NCI-H2171 treated with DMSO at 0.1 percent for 48 hours (cell line): ENCODE results near the gene MRGPRD.
"Not testable (repeated sequence)": the region's sequence is repeated elsewhere in the genome, so short reads cannot be mapped to it uniquely, and the experiment has no call there.

Experiments
- DNase-seq: peaks from one replicate; lab custom pipeline; 2025; lab: John Stamatoyannopoulos, UW

The MRGPRD gene

DNA sequence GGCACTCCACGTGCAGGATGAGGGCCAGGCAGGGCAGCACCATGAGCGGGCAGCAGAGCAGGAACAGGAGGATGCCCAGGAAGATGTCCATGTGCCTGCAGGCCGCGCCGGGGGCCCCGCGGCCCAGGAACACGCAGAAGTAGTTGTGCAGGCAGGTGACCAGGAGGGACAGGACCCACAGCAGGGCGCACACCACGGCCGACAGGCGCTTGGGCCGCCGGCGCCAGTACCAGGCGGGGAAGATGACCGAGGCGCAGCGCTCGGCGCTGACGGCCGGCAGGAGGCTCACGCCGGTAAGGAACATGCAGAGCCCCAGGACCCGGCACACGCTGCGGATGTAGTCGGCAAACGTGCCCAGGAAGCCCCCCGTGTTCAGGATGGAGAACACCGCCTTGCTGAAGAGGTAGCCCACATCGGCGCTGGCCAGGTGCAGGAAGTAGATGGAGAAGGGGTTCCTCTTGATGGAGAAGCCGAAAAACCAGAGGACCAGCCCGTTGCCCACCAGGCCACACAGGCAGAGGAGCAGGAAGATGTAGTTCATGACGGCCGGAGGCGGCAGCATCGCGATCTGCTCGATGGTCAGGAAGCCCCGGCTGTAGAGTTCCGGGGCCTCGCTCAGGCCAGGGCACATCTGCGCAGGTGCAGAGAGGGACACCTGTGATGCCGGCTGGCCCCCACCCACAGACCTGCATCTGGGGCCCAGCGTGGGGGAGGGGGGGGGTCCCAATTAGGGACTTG is 25.0 kb upstream of the MRGPRD start:
- no peak for DNase-seq

DNA sequence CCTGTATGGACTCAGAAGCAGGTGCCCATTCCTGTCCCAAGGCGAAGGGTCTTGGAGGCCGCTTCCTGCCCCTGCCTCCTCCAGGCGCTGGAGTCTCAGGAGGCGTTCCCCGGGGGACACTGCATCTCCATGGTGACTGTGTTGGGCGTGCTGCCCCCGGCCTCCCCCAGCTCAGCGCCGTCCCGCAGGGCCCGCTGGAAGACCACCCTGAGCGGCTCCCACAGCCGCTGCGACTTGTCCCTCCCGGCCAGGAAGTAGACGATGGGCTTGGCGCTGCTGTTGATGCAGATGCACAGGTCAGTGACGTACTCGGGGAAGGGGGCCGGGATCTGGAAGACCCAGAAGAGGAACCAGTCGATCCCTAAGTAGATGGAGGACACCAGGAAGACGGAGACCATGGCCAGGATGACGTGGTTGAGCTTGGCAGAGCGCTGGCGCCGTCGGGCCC is 24.4 kb upstream of the MRGPRD start:
- DNase-seq, result no peak

DNA sequence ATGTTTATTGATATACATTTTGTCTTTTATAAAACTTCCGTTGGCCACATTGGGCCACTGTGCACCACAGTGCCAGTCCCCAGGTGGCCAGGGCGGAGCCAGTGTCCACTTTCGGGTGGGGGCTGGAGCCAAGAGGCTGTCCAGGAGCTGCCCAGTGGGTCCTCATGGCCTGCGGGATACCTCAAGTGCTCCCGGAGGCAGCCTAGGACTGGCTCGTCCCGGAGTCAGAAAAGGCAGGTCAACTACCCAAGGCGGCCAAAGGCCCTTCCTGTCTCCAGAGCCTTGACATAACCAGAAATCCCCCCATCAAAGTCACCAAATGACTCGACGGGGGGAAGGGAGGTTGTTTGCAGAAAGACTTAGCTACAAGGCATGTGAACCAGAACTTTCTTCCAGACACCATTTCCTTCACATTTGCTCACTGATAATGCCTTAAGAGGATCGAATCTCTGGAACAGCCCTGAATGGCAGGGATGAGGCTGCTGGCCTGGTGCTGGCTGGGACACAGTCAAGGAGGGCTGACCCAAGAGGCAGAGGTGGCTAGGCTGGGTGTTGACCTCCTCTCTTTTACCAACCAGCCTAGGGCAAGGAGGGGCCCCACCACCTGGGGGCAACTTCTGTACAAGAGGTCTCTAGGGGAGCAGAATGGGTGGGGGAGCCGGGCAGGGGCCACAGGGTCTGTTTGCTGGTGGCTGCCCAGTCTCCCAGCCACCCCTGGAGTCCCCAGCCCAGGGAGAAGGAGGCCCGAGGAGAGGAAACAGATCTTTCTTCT is 23.8 kb upstream of the MRGPRD start:
- no peak for DNase-seq

DNA sequence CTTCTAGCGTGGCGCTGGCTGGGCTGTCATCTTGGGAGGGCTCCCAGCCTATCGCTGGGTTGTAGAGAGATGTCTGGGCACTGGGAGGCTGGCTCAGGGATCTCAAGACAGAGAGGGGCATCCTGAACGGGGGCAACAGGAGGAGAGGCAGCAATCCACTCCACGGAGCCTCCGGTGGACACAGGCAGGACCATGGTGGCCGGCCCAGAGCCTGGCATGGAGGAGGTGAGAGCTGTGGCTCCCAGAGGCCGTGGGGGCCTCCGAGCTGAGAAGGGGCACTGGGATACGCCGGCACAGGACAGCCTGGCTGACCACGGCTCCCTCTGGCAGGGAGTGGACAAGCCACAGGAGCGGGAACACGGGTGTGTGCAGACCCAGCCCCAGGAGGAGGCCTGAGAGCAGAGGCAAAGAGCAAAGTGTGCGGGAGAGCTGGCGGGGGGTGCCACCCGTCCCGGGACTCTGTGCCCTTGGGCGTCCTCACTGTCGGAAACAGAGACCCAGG is 23.1 kb upstream of the MRGPRD start:
- no peak for DNase-seq

- DNase-seq, result no peak
These were observed 22.6 kb upstream of the MRGPRD start for GRCh38 chr11:69003301-69003865.

DNA sequence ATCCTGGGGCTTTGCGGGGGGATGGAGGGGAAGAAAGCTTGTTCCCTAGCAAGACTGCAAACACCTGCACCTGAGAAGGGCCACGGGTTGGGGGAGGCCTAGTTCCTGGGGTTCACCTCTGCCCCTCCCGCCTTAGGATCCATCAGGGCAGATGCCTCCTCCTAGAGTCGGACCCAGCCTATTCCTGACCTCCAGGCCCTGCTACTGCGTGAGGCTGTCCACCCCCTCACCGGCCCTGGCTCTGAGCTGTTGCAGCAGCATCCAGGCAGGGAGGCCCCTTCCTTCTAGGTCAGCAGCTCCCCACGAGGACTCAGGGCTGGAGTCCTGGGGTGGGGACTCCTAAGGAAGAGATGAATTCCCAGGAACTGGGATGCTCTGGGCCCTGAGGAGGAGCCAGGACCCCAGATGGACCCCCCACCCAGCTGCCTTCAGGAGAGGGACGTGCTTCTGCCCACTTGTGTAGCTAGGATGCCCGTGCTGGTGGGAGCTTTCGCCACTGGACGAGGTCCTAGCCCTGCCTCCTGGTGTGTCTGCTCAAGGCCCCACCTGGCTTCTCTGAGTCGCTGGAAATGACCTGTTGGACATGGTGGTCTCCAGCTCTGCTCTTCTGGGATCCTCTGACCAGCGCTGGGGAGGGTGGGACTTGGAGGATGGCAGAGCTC is 21.9 kb upstream of the MRGPRD start:
- DNase-seq, result no peak

- DNase-seq, result no peak
These were observed 21.4 kb upstream of the MRGPRD start for GRCh38 chr11:69002110-69002569.

- no peak for DNase-seq
These were observed 20.7 kb upstream of the MRGPRD start for GRCh38 chr11:69001243-69002081.

DNA sequence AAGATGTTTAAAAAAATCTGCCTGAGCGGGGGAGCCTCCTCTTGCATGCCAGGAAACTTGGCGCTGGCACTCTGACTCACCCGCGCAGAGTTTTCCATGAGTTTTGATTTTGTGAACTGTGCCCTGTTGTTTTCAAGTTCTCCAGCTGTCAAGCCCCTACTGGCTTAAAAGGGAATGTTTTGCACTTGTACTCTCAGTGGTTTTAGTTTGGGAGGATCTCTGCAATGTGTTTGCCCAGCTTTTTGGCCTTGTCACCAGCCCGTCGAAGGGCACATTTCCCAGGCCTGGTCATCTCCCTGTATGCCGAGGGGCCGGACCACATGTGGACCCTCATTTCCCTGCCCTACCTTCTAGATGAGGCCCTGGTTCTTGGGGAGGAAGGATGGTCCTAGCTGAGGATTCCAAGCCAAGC is 20.1 kb upstream of the MRGPRD start:
- DNase-seq, result peak; percentile 32

DNA sequence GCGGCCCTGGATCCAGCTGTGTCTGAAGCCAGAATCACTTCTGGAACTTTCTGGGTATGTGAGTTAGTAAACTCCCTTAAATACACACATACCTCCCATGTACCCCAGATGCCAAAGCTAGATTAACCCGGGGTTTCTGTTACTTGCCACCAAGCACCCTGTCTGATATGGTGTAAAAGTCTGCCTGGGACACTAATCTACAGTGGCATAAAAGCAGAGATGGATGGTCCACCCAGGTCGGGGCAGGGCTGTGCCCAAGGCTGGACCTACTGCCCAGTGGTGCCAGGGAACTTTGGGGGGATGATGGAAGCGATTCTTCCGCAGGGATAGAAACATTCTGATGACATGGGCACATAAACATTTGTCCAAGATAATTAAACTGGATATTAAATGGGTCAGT is 19.6 kb upstream of the MRGPRD start:
- DNase-seq, result no peak

DNA sequence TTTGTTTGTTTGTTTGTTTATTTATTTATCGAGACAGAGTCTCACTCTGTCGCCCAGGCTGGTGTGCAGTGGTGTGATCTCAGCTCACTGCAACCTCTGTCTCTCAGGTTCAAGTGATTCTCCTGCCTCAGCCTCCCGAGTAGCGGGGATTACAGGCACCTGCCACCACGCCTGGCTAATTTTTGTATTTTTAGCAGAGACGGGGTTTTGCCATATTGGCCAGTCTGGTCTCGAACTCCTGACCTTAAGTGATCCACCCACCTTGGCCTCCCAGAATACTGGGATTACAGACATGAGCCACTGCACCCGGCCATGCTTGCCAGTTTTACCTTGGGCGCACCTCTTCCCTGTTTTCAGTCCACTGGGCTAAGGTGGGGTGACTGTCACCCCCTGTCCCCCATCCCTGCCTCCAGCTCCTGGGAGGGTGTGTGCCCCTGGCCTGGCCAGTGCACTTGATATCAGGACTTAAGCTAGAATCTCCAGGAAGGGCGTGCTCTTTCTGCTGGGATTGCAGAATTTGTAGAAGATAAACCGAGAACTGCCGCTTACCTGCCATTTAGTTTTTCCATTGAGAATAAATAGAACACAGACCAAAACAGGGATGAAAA is 19.1 kb upstream of the MRGPRD start:
- DNase-seq, result not testable (repeated sequence)

DNA sequence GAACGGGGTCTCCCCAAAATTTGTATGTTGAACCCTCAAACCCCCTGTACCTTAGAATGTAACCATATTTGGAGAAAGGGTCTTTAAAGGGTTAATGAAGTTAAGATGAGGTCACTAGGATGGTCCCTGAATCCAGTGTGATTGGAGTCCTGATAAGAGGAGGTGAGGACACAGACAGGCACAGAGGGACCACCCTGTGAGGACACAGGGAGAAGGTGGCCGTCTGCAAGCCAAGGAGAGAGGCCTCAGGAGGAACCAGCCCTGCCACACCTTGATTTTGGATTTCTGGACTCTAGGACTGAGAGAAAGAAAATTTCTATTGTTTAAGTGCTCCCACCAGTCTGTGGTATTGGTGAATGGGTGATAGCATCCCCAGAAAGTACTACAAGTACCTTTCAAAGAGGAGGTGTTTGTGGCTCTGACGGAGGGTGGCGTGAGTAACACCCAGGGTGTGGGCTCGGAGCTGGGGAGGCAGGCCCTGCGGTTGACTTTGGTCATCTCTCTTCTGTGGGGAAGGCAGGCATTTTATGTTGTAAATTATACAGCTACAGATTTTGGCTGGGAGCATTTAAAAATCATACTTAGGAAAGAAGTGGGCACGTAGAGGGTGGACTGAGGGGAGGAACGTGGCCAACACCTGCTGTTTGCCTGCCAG is 18.4 kb upstream of the MRGPRD start:
- no peak for DNase-seq

DNA sequence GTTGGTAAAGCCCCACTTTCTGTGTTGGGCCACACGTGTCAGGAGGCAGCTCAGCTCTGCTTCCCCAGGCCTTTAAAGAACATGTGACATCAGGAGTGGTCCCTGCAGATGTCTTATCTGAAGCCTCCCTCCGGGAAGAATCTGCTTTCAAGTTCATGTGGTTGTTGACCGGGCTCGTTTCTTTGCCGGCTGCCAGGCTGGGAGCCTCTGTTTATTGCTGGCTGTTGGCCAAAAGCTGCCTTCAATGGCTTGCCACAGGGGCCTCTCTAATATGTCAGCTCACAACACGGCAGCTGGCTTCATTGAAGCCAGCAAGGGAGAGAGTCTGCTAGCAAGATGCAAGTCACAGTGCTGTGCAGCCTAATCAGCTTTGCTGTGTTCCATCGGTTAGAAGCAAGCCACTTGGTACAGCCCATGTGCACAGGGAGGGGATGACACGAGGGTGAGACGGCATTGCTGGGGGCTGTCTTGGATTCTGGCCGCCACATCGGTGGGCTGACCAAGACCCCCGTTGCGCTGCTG is 17.7 kb upstream of the MRGPRD start:
- DNase-seq, result peak; percentile 94

DNA sequence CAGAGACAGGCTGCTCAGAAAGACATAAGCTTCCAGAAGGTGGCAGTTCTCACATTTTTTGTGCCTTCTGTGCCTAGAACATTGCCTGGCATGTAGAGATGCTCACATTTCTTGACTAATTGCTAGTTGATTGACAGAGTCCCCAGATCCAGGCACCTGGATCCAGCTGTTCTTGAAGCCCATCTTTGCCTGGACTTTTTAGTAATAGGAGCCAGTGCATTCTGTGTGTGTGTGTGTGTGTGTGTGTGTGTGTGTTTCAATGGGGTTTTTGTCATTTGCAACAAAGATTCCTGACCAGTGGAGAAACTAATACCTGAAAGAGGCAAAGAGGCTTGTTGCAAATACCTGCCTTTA is 17.2 kb upstream of the MRGPRD start:
- no peak for DNase-seq

- no peak for DNase-seq
These were observed 16.6 kb upstream of the MRGPRD start for GRCh38 chr11:68997124-68997994.

DNA sequence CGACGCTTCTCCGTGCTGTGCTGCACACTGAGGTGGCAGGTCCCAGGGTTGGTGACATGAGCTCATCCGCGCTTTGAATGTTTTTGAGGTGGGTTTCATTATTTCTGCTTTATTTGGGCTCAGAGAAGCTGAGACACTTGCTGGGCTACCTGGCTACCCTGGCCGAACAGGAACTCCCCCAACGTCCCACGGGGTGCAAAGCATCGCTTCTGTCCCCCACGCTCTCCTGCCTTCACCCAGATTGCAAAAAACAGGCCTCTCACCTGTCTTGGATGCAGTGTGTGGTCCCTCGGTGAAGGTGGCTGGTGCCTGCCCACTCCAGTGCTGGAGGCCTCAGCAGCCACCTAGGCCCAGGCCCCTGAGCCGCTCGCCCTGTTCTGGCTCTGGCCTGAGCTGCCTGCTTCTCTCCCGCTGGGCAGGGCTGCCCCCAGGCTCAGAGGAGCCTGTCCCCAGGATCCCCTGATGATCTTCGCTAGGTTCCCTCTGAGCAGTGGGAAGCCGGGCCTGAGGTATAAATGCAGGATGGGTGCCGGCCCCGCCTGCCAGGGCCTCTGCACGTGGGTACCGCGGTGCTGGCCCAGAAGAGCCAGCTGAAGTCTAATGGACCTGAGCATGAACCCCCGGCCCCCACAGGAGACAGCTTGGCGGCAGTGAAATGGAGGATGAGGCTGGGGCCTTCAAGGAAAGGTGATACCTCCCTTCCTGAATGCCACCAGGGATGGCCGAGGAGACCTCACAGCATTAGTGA is 15.8 kb upstream of the MRGPRD start:
- no peak for DNase-seq

DNA sequence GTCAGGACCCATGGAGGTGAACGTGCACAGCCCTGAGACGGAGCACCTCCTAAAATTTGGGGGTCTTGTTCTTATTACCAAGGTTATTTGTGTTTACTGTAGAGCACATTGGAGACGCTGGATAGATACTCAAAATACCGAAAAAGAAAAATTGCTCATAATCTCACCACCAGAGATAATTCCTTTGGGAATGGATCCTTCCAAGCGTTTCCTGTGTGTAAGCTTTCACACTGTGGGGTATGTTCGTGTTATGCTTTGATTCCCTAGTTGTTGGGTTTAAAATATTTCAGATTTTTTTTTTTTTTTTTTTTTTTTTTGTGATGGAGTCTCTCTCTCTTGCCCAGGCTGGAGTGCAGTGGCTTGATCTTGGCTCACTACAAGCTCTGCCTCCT is 14.1 kb upstream of the MRGPRD start:
- no peak for DNase-seq

- DNase-seq, result no peak
These were observed 13.5 kb upstream of the MRGPRD start for GRCh38 chr11:68994161-68994893.
